A549 treated with AZD9567 at 1 μM for 4 hours (cell line): ENCODE measurements around the gene SPX. TPM values are rescaled to one million over a fixed set of nuclear protein-coding genes. Genes with fewer than 3 reads are reported as not detected.

ENCODE experiments used
- total RNA-seq: library from RNA; stranded (reverse); fragments of 200-300 nt; extraction: Qiagen RNA extraction; gene quantifications from 5 replicates; pipeline ENCODE4 v1.2.3, GENCODE V29; 2022; ENCODE audit not compliant: insufficient read depth

SPX gene
- total RNA-seq, result 2.6 to 4.8 TPM (median 3.2 TPM) in 5 replicates

GRCh38 chr12:21526053-21526452 lies at the start of gene SPX:
SPX (plus strand) TSS chr12:21526296; CDS start chr12:21526473, 177 bp downstream.

GRCh38 chr12:21501258-21502163 lies 24.6 kb upstream of the SPX start, which contains the start of the genes GOLT1B and RECQL:
GOLT1B (plus strand) TSS chr12:21501789; CDS start chr12:21501924, 135 bp downstream.
RECQL (minus strand) TSS chr12:21501635; CDS start chr12:21499570, 2,065 bp downstream.

Other genes with a start within 250 kb of the SPX start
- gene SLCO1A2, start 191.4 kb upstream of the SPX start, total RNA-seq, result 0.06 to 0.17 TPM in 2 of 5 replicates, not detected in the others
- gene IAPP, start 153.4 kb upstream of the SPX start, total RNA-seq, result not detected in 5 replicates
- gene PYROXD1, start 88.6 kb upstream of the SPX start, total RNA-seq, result 5.2 to 7.4 TPM (median 6.1 TPM) in 5 replicates
- gene RECQL, start 24.7 kb upstream of the SPX start, total RNA-seq, result 49.9 to 71.9 TPM (median 64.6 TPM) in 5 replicates
- gene GOLT1B, start 24.5 kb upstream of the SPX start, total RNA-seq, result 87.5 to 137 TPM (median 97.0 TPM) in 5 replicates
- gene GYS2, start 78.6 kb downstream of the SPX start, total RNA-seq, result not detected in 5 replicates
- gene LDHB, start 131.5 kb downstream of the SPX start, total RNA-seq, result 1,481 to 1,703 TPM (median 1,522 TPM) in 5 replicates
- gene KCNJ8, start 248.4 kb downstream of the SPX start, total RNA-seq, result 0.20 to 0.44 TPM (median 0.36 TPM) in 4 of 5 replicates, not detected in the other